CD4-positive, alpha-beta T cell treated with Interleukin-10 for 1 hour (primary cell): ENCODE data around the gene KATNAL1.

Source experiments
- DNase-seq: peaks from one replicate; pipeline ENCODE4 v3.0.0-alpha.2; 2020

Gene KATNAL1

DNA sequence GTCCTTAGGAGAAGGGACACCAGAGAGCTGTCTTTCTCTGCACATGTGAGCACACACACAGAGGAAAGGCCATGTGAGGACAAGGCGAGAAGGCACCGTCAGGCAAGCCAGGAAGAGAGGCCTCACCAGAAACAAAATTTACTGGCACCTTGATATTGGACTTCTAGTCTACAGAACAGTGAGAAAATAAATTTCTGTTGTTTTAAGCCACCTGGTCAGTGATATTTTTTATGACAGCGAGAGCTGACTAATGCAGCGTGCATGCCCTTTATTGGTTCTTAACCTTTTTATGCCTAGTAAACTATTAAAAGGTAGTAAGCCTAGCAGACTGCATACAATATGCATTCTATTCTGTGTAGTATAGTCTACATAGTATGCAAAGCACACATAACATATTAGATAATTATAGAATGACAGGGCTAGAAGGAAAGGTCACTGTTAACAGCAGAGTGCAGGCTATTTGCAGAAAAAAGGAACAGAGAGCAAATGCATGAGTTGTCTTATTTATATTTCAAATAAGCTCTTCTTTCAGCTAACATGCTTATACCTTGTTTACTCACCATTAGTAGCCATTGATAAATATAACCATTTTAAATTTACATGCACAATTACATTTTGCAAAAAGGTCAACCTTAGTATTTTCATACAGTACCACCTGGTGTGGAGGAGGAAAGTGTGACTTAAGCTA is 25.2 kb upstream of the KATNAL1 start:
- no peak for DNase-seq

DNA sequence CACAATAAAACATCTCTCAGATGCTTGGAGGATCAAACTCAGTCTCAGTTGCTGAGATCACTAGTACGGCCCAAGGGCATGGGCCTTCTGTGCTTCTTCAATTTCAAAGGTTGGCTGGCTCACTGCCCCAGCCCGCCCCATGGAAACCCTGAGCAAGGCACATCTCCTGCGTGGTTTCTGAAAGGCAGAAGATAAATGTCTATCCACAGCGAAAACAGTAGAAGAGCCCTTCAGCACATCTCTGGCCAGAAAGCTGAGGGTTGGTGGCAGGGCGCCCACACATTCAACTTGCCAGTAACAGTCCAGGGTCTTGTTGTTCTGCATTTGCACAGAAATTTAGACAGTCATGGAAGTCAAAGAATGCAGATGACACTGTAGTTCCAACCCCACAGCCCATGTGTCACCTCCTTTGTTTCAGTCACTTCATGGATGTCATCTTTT is 24.0 kb upstream of the KATNAL1 start:
- DNase-seq: no peak

DNA sequence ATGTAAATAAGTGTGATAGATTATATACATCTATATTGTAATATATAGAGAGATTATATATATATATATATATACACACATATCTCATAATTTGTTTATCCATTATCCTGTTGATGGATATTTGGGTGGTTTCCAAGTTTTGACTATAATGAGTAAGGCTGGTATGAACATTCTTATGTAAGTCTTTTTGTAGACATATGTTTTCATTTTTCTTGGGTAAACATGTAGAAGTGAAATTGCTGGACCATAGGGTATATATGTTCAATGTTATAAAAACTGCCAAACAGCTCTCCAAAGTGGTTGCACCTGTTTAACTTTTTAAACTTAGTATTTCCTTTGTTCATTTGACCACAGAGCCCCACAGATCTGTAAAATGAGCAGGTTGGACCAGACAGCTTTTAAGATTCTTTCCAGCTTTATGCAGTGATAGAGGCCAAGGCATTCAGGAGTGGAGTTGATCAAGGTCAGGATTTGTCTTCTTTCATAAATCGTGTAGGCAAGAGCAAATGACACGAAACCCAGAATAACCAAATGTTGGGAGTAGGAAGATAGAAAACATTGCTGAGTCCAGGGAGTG is 21.7 kb upstream of the KATNAL1 start:
- DNase-seq: no peak

DNA sequence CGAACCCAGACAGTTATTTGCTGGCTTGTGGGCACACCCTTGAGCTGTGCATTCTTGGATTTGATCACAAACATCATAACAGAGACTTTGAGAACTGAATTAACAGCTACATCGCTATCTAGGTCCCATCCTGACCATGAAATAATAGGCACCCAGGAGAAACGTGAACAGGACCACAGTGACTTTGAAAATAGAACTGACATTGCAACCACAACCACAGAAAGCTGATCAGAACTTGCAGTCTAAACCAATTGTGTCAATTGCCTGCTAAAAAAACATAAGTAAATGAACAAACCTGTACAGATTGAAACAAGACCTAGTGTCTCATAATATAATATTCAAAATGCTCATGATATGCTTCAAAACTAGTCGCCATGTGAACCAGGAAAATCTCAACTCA is 18.3 kb upstream of the KATNAL1 start:
- no peak for DNase-seq

DNA sequence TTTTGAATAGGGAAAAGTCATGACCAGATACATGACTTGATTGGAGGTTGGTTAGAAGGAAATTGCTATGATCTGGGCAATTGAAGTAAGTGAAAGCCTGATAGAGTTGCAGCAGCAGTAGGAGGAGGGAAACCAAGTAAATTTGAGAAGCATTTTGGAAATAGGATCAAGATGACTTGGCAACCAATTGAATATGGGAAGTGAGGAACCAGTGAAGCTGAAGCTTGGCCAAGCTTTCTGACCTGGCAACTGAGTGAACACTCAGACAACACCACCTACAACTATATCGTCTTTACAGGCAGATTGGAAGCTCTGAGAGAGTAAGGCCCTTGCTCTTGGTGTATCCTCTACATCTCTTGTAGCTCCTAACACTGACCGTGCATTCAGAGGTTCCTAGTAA is 16.2 kb upstream of the KATNAL1 start:
- no peak for DNase-seq

DNA sequence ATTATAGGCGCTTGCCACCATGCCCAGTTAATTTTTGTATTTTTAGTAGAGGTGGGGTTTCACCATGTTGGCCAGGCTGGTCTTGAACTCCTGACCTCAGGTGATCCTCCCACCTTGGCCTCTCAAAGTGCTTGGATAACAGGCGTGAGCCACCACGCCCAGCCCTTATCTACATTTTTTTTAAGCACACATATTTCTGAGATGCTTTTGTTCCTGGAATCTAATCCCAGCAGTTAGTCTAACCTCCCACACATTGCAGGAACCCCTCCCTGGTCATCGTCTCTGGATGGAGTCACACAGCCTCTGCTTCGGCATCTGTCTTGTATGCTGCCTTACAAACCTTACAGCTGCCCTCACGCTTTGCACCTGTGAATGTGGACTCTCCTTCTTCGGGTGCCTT is 15.1 kb upstream of the KATNAL1 start:
- DNase-seq: no peak

DNA sequence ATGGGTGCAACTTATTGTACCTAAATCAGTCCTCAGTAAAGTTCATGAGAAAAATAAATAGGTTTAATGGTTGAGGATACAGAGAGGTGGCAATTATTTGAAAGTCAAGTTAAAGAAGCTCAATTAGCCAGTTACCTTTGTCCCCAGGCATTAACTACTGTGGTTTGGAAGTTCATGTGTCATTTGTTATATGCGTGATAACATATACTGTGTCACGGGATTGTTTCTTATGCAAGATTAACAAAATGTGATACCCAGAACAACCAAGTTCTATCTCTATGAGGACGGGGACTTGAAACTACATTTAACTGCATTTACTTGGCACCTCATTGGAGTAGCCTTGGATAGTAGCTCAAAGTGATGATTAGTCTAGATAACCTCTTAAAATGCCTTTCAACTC is 13.9 kb upstream of the KATNAL1 start:
- DNase-seq: no peak

DNA sequence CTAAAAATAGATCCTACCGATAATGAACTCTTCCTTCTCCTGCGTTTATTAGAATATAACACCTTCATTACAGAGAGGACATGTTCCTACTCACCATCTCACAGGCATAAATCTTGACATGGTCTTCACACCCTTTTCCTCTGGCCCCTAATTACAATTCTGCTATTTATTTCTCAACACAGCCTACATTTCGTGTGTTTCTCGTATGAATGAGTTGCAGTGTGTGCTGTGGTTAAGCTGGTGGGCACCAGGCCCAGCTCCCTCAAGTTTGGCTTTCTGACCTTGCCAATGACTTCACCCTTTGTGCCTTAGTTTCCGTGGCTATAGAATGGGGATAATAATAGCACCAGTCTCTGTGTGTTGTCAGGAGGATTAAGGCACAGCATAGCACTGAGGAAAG is 12.3 kb upstream of the KATNAL1 start:
- no peak for DNase-seq

DNA sequence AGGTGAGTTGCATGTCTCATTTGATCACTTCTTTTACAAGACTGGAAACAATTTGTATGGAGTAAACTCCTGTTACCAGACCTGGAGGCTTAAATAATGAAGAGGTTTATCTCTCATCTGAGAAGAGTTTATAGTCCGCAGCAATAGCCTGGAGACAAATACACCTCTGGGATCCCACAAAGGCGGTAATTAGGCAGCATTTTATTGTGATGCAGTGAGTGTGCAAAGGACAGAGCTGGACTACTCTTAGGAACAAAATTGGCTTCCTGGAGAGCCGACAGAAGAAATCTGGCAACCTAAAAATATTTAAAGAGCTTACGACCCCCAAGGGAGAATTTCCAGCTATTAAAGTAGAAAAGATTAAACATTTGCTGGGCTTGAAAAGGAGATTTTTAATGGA is 11.8 kb upstream of the KATNAL1 start:
- DNase-seq: no peak

DNA sequence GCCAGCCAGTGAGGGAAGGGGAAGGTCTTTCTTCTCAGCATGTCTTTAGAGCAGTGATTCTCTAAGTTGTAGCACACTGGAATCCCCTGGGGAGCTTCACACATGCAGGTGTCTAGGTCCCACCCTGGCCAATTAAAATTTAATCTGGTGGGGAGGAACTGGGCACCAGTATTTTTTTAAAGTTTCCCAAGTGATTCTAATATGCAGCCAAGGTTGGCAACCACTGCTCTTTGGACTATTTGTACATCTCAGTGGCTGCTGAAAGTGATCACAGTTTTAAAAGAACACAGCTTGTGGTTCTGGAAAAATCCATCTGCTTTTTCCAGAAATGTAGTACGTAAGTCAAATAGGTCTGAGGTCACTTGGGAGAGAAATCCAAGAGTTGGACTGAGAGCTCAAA is 10.7 kb upstream of the KATNAL1 start:
- no peak for DNase-seq

DNA sequence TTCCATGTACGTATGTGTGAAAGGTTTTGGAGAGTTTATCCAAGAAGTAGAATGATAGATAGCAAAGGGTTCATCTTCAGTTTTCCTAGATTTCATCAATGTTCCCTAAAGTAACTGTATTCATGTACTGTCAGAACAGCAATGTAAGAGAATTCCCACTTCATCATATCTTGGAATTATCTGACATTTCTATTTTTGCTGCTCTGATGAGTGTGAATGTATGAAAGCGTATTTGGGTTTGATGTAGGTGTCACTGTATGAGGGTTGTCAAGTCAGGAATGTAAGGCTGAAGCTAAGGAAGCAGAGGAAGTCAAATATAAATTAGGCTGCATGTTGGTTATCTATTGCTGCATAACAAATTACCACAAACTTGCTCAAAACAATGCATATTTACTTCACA is 7.2 kb upstream of the KATNAL1 start:
- no peak for DNase-seq

DNA sequence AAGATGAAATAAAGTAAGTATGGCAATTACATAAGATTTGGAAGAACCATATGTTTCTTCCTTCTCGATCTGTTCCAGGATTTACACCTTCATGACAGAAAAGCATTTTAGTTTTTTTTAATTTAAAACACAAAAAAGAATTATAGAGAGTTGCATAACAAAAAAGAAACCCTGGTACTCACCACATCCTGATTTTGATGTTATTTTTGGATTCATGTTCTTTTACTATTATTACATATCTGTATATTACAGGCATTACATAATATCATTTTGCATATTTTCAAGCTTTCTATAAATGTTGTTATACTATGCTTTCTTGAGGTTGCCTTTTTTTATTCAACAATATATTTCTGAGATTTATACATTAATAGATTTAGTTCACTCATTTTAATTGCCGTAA is 6.7 kb upstream of the KATNAL1 start:
- DNase-seq: no peak

DNA sequence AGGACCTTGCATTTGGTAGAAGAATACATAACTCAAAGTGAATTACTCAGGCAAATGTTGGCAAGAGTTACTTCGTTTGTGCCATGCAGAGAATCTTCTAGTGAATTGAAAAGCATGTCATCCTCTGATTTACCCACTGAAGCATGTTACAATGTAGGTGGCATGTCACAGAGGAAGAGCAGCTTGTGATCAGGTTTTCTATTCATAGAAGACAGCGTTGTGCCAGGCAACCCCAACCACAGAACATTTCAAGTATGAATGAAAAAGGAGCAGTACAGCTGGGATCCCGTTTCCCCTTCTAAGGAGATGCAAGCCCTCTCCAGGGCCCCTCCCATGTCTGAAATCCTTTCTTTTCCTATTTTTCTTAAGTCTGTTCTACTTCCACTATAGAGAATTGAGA is 6.0 kb upstream of the KATNAL1 start:
- DNase-seq: no peak

DNA sequence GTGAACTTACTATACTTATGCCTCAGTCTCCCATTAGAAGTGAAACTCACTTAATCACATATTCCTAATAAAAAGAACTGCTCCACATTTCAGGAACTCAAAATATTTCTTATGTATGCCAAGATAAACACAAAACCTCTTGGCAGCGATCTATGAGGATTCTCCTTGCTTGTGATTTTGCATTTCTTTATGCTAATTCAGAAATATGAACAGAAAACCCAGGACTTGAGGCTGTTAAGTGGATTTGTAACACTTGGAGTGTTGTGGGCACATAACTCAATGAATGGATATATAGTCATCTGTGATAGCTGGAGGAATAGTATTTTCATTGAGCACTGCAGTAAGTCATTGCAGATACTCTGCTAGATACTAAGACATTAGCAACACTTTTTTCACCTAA is 5.6 kb upstream of the KATNAL1 start:
- DNase-seq: no peak

DNA sequence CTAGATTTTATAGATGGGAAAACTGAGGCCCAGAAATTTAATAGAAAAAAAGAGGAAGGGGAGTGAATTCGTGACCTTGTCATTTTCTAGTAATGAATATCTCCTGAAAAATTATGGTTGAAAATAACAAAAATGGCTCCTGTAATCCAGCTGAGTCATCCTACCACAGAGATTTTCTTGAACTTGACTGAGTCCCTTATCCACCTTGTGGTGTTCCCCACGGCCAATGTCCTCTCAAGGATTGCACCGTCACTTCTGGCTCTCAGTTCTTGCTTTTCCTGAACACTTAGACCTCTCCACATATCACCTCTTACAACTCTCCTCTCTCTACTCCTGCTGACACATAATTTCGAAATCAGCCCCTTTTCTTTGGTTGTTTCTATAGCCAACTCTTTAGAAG is 1.2 kb upstream of the KATNAL1 start:
- DNase-seq: no peak

DNA sequence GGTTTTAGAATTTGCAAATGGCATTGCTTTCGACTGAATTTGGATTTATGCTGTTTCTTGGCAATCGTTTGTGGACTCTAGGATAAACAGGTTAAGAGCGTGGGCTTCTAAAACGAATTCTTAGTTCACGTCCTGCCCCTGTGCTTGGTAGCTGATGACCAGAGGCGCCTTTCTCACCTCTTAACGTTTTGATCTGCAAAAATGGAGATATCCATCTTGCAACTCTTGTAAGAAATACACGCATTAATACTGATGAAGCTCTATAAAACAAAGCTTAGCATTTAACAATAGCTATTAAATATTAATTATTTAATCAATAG is 580 bp upstream of the KATNAL1 start:
- DNase-seq: no peak

DNA sequence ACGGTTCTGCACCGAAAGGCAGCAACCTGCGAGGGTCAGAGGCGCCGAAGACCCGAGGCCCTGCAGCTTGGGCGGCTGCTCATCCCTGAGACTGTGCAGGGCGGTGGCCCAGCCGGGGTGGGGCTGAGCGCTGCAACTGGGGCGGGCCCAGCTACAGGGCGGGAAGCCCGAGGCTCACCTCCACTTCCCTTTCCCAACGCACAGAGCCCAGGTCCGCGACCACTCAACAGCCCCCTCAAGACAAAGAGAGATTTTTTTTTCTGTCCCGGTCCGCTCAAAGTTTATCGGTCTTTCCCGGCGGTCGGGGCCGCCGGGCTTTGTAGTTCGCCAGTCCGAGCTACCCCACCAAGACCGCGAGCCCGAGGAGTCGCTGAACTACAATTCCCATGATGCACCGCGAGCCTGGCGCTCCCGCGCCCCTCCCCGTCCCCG is 573 bp downstream of the KATNAL1 start:
- peak; percentile 92 for DNase-seq

DNA sequence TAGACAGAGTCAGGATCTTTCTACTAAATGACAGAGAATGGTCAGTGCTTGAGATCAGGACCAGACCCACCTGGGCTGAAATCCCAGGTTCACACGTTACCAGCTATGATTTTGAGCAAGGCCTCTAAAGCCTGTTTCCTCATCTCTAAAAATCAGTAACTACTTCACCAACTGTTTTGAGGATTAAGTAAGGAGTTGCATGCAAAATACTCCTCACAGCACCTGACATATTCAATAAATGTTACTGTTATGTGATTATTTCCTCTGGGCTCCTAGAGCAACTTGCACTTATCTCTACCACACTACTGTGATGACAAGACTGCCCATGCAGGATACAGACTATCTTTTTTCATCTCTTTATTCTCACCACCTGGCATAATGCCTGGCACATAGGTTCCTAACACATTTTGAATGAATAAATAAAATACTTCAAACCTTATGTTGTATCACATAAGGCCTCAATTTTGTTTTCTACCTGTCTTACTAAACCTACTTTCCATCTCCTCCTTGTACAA is 1.8 kb downstream of the KATNAL1 start:
- DNase-seq: no peak

DNA sequence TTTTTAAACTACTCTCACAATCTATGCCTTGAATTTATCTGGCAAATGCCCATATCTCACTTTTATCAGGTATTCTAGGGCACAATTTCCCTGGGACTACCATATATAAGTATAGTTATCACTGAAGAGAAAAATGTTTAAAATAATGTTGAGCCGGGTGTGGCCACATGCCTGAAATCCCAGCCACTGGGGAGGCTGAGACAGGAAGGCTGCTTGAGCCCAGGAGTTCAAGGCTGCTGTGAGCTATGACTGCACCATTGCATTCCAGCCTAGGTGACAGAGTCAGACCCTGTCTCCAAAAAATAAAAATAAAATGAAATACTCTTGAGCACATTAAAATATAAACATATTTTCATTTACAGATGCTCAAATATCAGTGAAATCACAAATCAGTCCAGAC is 4.1 kb downstream of the KATNAL1 start:
- DNase-seq: no peak

DNA sequence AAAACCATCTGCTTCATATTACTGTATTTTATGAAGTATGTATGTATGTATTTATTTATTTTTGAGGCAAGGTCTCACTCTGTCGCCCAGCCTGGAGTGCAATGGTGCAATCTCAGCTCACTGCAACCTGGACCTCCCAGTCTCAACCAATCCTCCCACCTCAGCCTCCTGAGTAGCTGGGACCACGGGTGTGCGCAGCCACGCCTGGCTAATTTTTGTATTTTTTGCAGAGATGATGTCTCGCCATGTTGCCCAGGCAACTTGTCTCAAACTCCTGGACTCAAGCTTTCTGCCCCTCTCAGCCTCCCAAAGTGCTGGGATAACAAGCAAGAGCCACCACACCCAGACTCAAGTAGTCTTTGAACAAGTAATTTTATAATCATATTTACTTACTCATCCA is 5.5 kb downstream of the KATNAL1 start:
- no peak for DNase-seq

DNA sequence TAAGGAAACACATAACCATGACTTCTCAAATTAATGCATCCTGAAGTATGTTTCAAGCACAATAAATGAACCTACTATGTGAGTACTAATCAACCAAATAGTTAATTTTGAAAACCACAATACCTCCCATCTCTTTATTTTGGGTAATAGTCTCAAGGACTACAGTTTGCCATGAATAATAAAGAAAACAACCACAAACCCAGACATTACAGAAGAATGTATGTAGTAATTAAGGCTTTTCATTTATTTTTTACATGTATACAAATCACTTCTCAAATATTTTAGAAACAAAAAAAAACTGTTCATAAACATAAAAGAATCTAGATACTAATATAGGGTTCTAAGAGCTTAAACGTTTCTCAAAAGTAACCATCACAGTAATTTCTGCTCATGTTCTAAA is 6.8 kb downstream of the KATNAL1 start:
- no peak for DNase-seq

DNA sequence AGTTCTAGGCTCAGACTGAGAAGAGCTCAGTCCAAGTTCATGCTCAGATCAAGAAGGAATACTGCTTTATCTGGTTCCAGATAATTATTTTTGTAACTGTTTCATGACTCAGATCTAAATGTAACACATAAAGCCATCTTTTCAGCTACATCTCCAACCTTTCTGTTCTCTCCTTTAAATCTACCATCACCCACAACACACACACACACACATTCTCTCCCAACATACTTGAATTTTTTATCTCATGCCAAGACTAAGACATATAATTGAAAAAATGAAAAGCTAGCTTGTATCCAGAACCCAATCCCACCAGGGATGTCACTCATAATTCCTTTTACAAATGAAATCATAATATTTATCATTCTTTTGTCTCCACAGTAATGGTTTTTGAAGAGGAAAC is 7.6 kb downstream of the KATNAL1 start:
- no peak for DNase-seq

DNA sequence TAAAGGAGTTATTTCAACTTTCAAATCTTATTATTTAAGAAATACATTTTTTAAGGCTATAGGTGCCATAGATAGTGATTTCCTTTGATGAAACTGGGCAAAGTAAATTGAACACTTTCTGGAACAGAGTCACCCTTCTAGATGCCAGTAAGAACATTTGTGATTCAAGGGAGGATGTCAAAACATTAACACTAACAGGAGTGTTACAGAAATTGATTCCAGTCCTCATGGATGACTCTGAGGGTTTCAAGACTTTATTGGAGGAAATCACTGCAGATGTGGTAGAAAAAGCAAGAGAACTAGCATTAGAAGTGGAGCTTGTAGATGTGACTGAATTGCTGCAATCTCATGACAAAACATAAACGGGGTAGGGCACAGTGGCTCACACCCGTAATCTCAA is 12.2 kb downstream of the KATNAL1 start:
- no peak for DNase-seq

DNA sequence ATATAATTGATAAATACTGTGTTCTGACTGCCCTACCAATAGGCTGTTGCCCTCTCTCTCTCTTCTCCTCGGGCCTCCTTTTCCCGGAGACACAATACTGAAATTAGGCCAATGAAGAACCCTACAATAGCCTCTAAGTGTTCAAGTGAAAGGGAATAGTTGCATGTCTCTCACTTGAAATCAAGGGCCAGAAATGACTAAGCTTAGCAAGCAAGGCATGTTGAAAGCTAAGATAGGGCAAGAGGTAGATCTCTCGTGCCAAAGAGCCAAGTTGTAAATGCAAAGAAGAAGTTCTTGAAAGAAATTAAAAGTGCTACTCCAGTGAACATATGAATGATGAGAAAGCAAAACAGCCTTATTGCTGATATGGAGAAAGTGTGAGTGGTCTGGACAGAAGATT is 13.3 kb downstream of the KATNAL1 start:
- DNase-seq: no peak

DNA sequence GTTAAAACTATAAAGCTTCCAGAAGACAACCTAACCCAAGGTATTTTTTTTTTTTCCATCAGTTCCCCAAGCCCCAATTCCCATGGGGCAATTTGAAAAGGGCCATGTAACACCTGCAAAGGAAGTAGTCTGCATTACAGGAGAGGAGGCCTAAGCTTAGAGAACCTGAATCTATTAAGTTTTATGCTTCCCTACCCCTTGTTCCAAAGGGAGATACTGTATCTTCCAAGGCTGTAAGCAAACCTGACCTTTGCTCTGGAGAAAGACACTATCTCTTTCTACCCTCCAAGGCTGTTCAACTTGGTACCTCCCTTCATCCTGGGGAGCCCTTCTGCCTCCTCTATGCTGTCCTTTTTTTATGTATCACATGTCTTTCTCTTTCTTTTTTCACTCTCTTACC is 15.0 kb downstream of the KATNAL1 start:
- no peak for DNase-seq
